HG02981 (cell line): Measurements from ENCODE around the gene ZKSCAN7.
"Not testable (repeated sequence)": the region's sequence is repeated elsewhere in the genome, so short reads cannot be mapped to it uniquely, and the experiment has no call there.

Source experiments
- ATAC-seq: cut with Tn5 transposase; IDR thresholded peaks from one replicate; pipeline ENCODE4 v1.9.1; 2021; ENCODE audit warnings: mild to moderate bottlenecking, moderate library complexity; ENCODE audit not compliant: unreplicated experiment

Gene ZKSCAN7

GRCh38 chr3:44554626-44555592 is at the start of gene ZKSCAN7:
Gene ZKSCAN7 (plus strand): TSS chr3:44555193. CDS start chr3:44557048, 1,855 bp downstream.
- peak; percentile 53 for ATAC-seq

- no peak for ATAC-seq
Observed at GRCh38 chr3:44506556-44506955, 48.4 kb upstream of the ZKSCAN7 start.

- ATAC-seq: no peak
Observed at GRCh38 chr3:44506961-44507360, 48.0 kb upstream of the ZKSCAN7 start.

DNA sequence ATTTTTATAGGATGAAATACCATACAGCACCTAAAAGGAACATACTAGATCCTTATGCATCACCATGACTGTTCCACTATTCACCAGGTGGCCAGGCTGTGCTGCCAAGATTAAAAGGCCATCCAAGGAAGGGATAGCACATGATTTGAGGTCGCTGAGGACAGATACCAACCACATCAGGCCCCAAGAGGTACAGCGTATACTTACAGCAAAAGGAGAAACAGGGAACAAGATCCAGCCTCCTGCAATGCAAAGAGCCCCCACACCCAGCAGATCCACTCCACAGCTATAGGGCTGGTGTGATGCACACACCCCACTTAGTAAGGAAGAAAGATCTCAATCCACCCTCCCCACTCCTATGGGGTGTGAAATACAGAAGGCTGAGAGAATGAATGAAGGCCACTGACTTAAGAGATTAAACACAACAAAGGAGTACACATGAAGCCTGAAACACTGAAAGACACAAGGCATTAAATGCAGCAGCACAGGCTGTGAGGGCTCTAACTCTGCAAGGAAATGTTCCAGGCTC is 45.5 kb upstream of the ZKSCAN7 start:
- ATAC-seq: no peak

DNA sequence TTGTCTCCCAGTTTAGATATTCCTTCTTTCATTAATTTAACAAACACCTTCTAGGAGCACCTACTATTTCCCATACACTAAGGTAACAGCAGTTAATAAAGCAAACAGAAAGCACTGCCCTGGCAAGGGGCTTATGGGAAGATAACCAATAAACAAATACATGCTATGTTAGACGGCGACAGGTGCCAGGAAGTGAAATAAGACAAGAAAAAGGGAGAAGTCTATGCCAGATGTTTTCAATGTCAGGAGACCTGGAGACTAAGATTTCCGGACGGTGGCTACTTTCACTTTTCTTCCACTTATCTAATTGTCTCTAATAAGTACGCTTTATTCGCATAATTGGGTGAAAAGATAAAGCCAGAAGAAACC is 45.0 kb upstream of the ZKSCAN7 start:
- ATAC-seq: peak; percentile 26

DNA sequence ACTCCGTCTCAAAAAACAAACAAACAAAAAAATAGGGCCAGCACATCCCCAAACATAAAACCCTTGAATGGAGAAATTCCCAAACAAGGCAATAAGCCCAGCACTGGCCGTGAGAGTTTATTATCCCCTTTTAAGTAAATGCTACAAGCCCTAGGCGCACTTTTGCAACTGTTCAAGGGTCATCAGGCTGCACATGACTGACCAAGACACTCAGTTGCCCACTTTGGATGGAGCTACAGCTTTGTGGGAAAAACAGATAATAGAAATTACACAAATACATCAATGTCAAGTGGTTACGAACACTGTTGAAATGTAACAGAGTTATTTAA is 43.8 kb upstream of the ZKSCAN7 start:
- ATAC-seq: no peak

GRCh38 chr3:44513513-44513912 is 41.5 kb upstream of the ZKSCAN7 start:
- ATAC-seq: no peak

GRCh38 chr3:44516230-44516629 is 38.8 kb upstream of the ZKSCAN7 start:
- no peak for ATAC-seq

GRCh38 chr3:44518782-44519156 is 36.2 kb upstream of the ZKSCAN7 start:
- no peak for ATAC-seq

- no peak for ATAC-seq
Observed at GRCh38 chr3:44521721-44522120, 33.3 kb upstream of the ZKSCAN7 start.

DNA sequence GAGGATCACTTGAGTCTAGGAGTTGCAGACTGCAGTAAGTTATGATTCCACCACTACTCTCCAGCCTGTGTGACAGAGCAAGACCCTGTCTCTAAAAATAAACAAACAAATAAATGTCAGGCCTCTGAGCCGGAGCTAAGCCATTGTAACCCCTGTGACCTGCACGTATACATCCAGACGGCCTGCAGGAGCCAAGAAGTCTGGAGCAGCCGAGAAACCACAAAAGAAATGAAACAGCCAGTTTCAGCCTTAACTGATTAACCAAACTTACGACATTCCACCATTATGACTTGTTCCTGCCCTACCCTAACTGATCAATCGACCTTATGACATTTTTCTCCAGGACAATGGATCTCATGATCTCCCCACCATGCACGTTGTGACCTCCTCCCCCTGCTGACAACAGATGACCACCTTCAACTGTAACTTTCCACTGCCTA is 32.5 kb upstream of the ZKSCAN7 start:
- no peak for ATAC-seq

DNA sequence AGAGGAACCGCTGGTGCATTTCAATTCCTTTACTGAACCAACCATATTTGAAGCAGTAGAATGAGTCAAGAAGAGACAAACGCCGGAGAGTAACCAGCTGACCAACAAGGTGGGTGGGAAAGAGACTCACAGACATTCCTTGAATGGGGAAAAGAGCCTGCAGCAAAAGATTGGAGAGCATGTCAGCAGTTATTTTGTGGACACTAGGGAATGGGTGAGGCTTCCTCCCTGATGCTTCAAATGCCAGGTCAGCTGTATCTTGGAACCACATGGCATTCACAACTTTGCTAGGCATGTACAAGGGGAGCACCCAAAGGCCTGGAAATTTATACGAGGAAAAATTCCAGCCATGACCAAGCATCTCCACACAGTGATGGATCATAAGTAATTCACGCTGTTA is 29.9 kb upstream of the ZKSCAN7 start:
- no peak for ATAC-seq

- ATAC-seq: no peak
Observed at GRCh38 chr3:44529927-44530326, 25.1 kb upstream of the ZKSCAN7 start.

DNA sequence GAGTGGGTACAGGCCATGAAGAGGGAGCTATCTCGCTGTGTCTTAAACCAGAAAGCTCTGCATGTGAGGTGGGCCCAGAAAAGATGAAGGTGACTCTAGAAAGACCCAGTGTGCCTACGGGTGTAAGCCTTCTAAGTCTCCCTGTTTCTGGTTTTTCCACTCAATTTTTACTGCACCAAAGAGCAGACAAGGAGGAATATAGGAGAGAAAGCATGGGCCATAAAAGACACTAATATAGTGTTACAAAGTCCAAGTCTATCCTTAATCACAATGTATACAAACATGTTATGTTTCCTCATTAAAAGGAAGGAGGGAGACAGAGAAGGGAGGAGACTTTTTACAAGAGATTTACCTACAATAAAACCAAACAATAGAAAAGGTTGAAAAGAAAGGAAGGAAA is 24.1 kb upstream of the ZKSCAN7 start:
- no peak for ATAC-seq

GRCh38 chr3:44534659-44535058 is 20.3 kb upstream of the ZKSCAN7 start:
- ATAC-seq: not testable (repeated sequence)

DNA sequence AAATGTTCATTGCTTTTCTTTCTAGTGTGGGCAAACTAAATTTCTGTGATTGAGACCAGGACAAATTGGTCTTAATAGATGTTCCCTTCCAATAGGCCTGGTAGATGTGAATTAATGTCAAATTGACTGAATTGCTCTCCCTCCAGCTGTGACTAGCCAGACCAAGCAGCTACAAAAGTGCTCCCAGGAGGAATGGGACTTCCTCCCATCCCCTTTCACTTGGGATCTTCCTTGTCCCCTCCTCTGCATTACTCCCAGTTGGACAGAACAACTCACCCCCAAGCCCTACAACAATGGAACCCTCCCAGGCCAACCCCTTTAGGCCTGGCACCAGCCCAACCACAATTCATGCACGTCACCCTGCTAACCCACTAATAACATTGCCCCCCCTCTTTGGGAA is 19.6 kb upstream of the ZKSCAN7 start:
- no peak for ATAC-seq

GRCh38 chr3:44544811-44545210 is 10.2 kb upstream of the ZKSCAN7 start:
- ATAC-seq: not testable (repeated sequence)

DNA sequence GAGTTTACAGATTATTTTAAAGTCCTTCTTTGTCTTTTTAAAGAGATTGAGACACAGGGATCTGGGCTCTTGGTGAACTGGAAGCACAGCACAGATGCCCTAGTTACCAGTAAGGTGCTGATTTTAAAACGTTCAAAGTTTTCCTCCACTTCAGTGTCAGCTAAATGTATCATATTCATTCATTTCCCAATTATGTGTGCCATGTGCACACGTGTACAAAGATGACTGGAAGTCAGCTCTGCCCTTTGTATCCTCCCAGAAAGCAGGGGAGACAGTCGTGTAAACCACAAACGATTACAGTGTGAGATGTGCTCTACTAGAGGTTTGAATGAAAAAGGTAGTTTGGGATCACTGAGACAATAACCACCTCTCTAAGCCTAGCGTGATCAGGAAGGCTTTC is 730 bp downstream of the ZKSCAN7 start:
- no peak for ATAC-seq

GRCh38 chr3:44557074-44557473 is 2.1 kb downstream of the ZKSCAN7 start:
- ATAC-seq: no peak

- no peak for ATAC-seq
Observed at GRCh38 chr3:44561076-44561475, 6.1 kb downstream of the ZKSCAN7 start.

- no peak for ATAC-seq
Observed at GRCh38 chr3:44562147-44562546, 7.2 kb downstream of the ZKSCAN7 start.

GRCh38 chr3:44568561-44568960 is 13.6 kb downstream of the ZKSCAN7 start:
- ATAC-seq: no peak

DNA sequence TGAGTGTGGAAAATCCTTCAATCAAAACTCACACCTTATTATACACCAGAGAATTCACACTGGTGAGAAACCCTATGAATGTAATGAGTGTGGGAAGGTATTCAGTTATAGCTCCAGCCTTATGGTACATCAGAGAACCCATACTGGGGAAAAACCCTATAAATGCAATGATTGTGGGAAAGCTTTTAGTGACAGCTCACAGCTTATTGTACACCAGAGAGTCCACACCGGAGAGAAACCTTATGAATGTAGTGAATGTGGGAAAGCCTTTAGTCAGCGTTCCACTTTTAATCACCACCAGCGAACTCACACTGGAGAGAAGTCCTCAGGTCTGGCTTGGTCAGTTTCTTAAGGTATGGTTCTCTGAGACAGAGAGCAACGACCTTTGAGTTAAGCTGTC is 16.0 kb downstream of the ZKSCAN7 start:
- no peak for ATAC-seq
